CD14-positive monocyte (primary cell): ENCODE data around the gene SLC4A1. TPM values are rescaled to one million over a fixed set of nuclear protein-coding genes. Genes with fewer than 3 reads are reported as not detected.

Source experiments
- DNase-seq, 3 donors: peaks; one replicate each; pipeline ENCODE4 v3.0.0-alpha.2; 2011 to 2022
- H2AFZ ChIP-seq: 2 replicates; pipeline ENCODE4 v1.6.0; 2012; ENCODE audit warnings: mild to moderate bottlenecking, low read depth, low read length, inconsistent platforms; ENCODE audit not compliant: insufficient read depth, poor library complexity, severe bottlenecking
- H3K27ac ChIP-seq, 2 donors: 1 replicate in 1 of 2; 2 replicates in 1 of 2; pipeline ENCODE4 v1.5.1; 2012 to 2013; ENCODE audit warnings: low read length in 2 of 2, control low read depth in 1 of 2, inconsistent platforms in 1 of 2, low read depth in 1 of 2, mild to moderate bottlenecking in 1 of 2
- H3K27me3 ChIP-seq, 2 donors: one replicate each; pipeline versions ENCODE4 v1.6.0 to v1.6.1; 2011 to 2013; ENCODE audit warnings: low read length in 2 of 2; ENCODE audit not compliant: control insufficient read depth in 2 of 2, insufficient read depth in 2 of 2
- H3K36me3 ChIP-seq, 2 donors: replicated peaks in 1 of 2; 1 replicate in 1 of 2; 2 replicates in 1 of 2; pipeline versions ENCODE4 v1.5.1 to v1.6.1; 2012 to 2013; ENCODE audit warnings: low read length in 2 of 2, control low read depth in 1 of 2, inconsistent platforms in 1 of 2, mild to moderate bottlenecking in 1 of 2; ENCODE audit not compliant: insufficient read depth in 2 of 2, control insufficient read depth in 1 of 2
- H3K4me1 ChIP-seq, 2 donors: 1 replicate in 1 of 2; 2 replicates in 1 of 2; pipeline versions ENCODE4 v1.5.1 to v1.6.1; 2012 to 2013; ENCODE audit warnings: low read length in 2 of 2, control low read depth in 1 of 2, inconsistent platforms in 1 of 2, mild to moderate bottlenecking in 1 of 2, moderate library complexity in 1 of 2; ENCODE audit not compliant: insufficient read depth in 2 of 2, control insufficient read depth in 1 of 2
- H3K4me2 ChIP-seq: replicated peaks from 2 replicates; pipeline ENCODE3; 2012; ENCODE audit warnings: low read length, moderate library complexity, mild to moderate bottlenecking; ENCODE audit not compliant: poor library complexity, severe bottlenecking; ENCODE audit errors: extremely low read depth
- H3K4me3 ChIP-seq, 3 experiments: fragments of 200-600 bp in 1 of 3; sonication (generic) in 1 of 3; replicated peaks in 1 of 3; 1 replicate in 2 of 3; 2 replicates in 1 of 3; pipeline ENCODE4 v1.5.1; 2011 to 2013; ENCODE audit warnings: low read length in 3 of 3, mild to moderate bottlenecking in 3 of 3, control low read depth in 2 of 3, low read depth in 2 of 3, inconsistent platforms in 1 of 3, moderate library complexity in 1 of 3
- H3K79me2 ChIP-seq: 2 replicates; pipeline ENCODE4 v1.6.0; 2012; ENCODE audit warnings: mild to moderate bottlenecking, control low read depth, inconsistent platforms, low read length, moderate library complexity; ENCODE audit not compliant: insufficient read depth
- H3K9ac ChIP-seq: 2 replicates; pipeline ENCODE4 v1.6.0; 2017; ENCODE audit warnings: low read length, mild to moderate bottlenecking; ENCODE audit not compliant: insufficient read depth, poor library complexity, severe bottlenecking
- H3K9me3 ChIP-seq, 2 donors: replicated peaks in 1 of 2; 1 replicate in 1 of 2; 2 replicates in 1 of 2; pipeline versions ENCODE4 v1.5.1 to v1.6.1; 2012 to 2013; ENCODE audit warnings: low read length in 2 of 2, control low read depth in 1 of 2; ENCODE audit not compliant: control insufficient read depth in 1 of 2, insufficient read depth in 1 of 2
- H4K20me1 ChIP-seq: 2 replicates; pipeline ENCODE4 v1.6.0; 2012; ENCODE audit warnings: mild to moderate bottlenecking, low read length, control low read depth, moderate library complexity; ENCODE audit not compliant: insufficient read depth
- H3K27ac Mint-ChIP-seq, 7 donors: one replicate each; pipeline ENCODE4 v1.8.0; 2020; ENCODE audit warnings: mild to moderate bottlenecking in 7 of 7, mixed read lengths in 7 of 7, moderate library complexity in 6 of 7, inconsistent platforms in 2 of 7
- H3K27me3 Mint-ChIP-seq, 3 donors: one replicate each; pipeline ENCODE4 v1.8.0; 2021 to 2022; ENCODE audit warnings: low read depth in 3 of 3, mild to moderate bottlenecking in 3 of 3, mixed read lengths in 3 of 3, moderate library complexity in 3 of 3, inconsistent platforms in 1 of 3
- H3K36me3 Mint-ChIP-seq, 2 donors: one replicate each; pipeline ENCODE4 v1.8.0; 2020; ENCODE audit warnings: mixed read lengths in 2 of 2, inconsistent platforms in 1 of 2, mild to moderate bottlenecking in 1 of 2
- H3K4me1 Mint-ChIP-seq: one replicate; pipeline ENCODE4 v1.8.0; 2020; ENCODE audit warnings: mild to moderate bottlenecking, mixed read lengths
- H3K4me3 Mint-ChIP-seq, 2 donors: one replicate each; pipeline ENCODE4 v1.8.0; 2020; ENCODE audit warnings: mild to moderate bottlenecking in 2 of 2, mixed read lengths in 2 of 2, moderate library complexity in 1 of 2
- H3K9me3 Mint-ChIP-seq, 7 donors: one replicate each; pipeline ENCODE4 v1.8.0; 2020 to 2022; ENCODE audit warnings: mixed read lengths in 7 of 7, mild to moderate bottlenecking in 6 of 7, moderate library complexity in 6 of 7, inconsistent platforms in 2 of 7
- CTCF ChIP-seq: fragments of 200-600 bp; IDR thresholded peaks from one replicate; pipeline ENCODE4 v1.8.0; 2022; ENCODE audit warnings: antibody characterized with exemption, mild to moderate bottlenecking
- WGBS: methylation state at CpG from one replicate; pipeline ENCODE4 v1.1.5; 2013; ENCODE audit warnings: missing lambda C conversion rate; ENCODE audit not compliant: insufficient coverage; 5-methylcytosine and 5-hydroxymethylcytosine counted together
- intact Hi-C, 2 donors: fragments of 100-400 bp; cut with micrococcal nuclease; formaldehyde crosslinking; loops; one replicate each; pipeline versions ENCODE4 v1.15.0 to v1.15.1; 2023
- polyA plus RNA-seq, 3 donors: library from polyadenylated mRNA; depleted of rRNA in 1 of 3; unstranded in 2 of 3; stranded (reverse) in 1 of 3; fragments of 300-500 nt in 2 of 3; fragments of >200 nt in 1 of 3; fragmentation: Illumina TruSeq in 2 of 3; gene quantifications; 1 replicate in 2 of 3; 2 replicates in 1 of 3; pipeline ENCODE4 v1.2.3, GENCODE V29; 2012 to 2021

The SLC4A1 gene
- polyA plus RNA-seq, 3 donors = 0.04 TPM; not detected in 2

- H4K20me1 ChIP-seq = no peaks in the 10 kb centered on the region
- 100% methylated on average over 4 of the region's 6 CpGs for WGBS
- H3K4me1 ChIP-seq = no peaks in the 10 kb centered on the region
- no peaks in the 10 kb centered on the region for H3K36me3 Mint-ChIP-seq
- H3K4me2 ChIP-seq = no peak overlapping the region
- H3K27ac ChIP-seq = no peak overlapping the region
- H3K27ac Mint-ChIP-seq = no peak overlapping the region
- H3K4me3 Mint-ChIP-seq = no peak overlapping the region
- no peak overlapping the region for H2AFZ ChIP-seq
- peaks cover 6 to 8% (median 8%) of the 10 kb centered on the region in 3 donors for H3K27me3 Mint-ChIP-seq
- no peaks in the 10 kb centered on the region for H3K9me3 ChIP-seq
- no peak for TF ChIP-seq CTCF
- no peak overlapping the region for H3K9ac ChIP-seq
- no peak overlapping the region for H3K4me3 ChIP-seq
- H3K36me3 ChIP-seq = no peaks in the 10 kb centered on the region
- intact Hi-C loops = no loop called here
- no peaks in the 10 kb centered on the region for H3K4me1 Mint-ChIP-seq
- H3K9me3 Mint-ChIP-seq = peaks cover 0 to 2% (median 0%) of the 10 kb centered on the region in 7 donors
- no peaks in the 10 kb centered on the region for H3K79me2 ChIP-seq
- no peak for DNase-seq
- no peaks in the 10 kb centered on the region for H3K27me3 ChIP-seq
Observed at GRCh38 chr17:44260296-44260695, 7.6 kb downstream of the SLC4A1 start.

- no peak overlapping the region for H3K9ac ChIP-seq
- H3K4me2 ChIP-seq = no peak overlapping the region
- 35% methylated on average over 16 of the region's 17 CpGs for WGBS
- no peak overlapping the region for H3K4me3 ChIP-seq
- H4K20me1 ChIP-seq = no peaks in the 10 kb centered on the region
- no peak overlapping the region for H2AFZ ChIP-seq
- TF ChIP-seq CTCF = no peak
- Mint-ChIP-seq H3K27me3 (peaks cover 8 to 15% (median 8%) of the 10 kb centered on the region in 3 donors), H3K36me3 (no peaks in the 10 kb centered on the region), H3K4me1 (no peaks in the 10 kb centered on the region), H3K9me3 (peaks cover 0 to 2% (median 0%) of the 10 kb centered on the region in 7 donors), H3K27ac (no peak overlapping the region), H3K4me3 (no peak overlapping the region)
- intact Hi-C loops = no loop called here
- H3K4me1 ChIP-seq = no peaks in the 10 kb centered on the region
- no peak overlapping the region for H3K27ac ChIP-seq
- no peaks in the 10 kb centered on the region for H3K79me2 ChIP-seq
- H3K27me3 ChIP-seq = no peaks in the 10 kb centered on the region
- H3K9me3 ChIP-seq = no peaks in the 10 kb centered on the region
- DNase-seq = no peak
- H3K36me3 ChIP-seq = no peaks in the 10 kb centered on the region
Observed at GRCh38 chr17:44258811-44259351, 9.1 kb downstream of the SLC4A1 start.
